ENCODE data around the gene CALB2. TPM values are rescaled to one million over a fixed set of nuclear protein-coding genes. Genes with fewer than 3 reads are reported as not detected.
"Not testable (repeated sequence)": the region's sequence is repeated elsewhere in the genome, so short reads cannot be mapped to it uniquely, and the experiment has no call there.

CALB2 gene
- not detected for total RNA-seq

GRCh38 chr16:71358464-71358998 is at the start of gene CALB2:
CALB2 (plus strand) TSS chr16:71358723; CDS start chr16:71358793, 70 bp downstream.
- Mint-ChIP-seq H3K27me3 (peaks cover 28% of the 10 kb centered on the region), H3K27ac (no peak within 1 kb of the TSS), H3K4me3 (peak within 1 kb of the TSS; percentile 22), H3K9me3 (no peaks in the 10 kb centered on the region), H3K36me3 (no peaks in the 10 kb centered on the region), H3K4me1 (peaks cover 4% of the 10 kb centered on the region)
- POLR2A ChIA-PET: interaction anchor here (0.5 kb wide), 1 partner anchor 687 kb away, joined by 4 read pairs; no protein-coding TSS in a partner anchor
- ATAC-seq (ENCODE audit: low read depth) (peak; percentile 91), DNase-seq (peak; percentile 88)

GRCh38 chr16:71311553-71312158 is 46.9 kb upstream of the CALB2 start:
- POLR2A ChIA-PET: no interaction called here
- peaks cover 1% of the 10 kb centered on the region for H3K36me3 Mint-ChIP-seq
- ATAC-seq (ENCODE audit: low read depth): no peak
- peaks cover 2% of the 10 kb centered on the region for H3K4me1 Mint-ChIP-seq
- no peak overlapping the region for H3K27ac Mint-ChIP-seq
- peaks cover 9% of the 10 kb centered on the region for H3K27me3 Mint-ChIP-seq
- no peak for DNase-seq
- H3K9me3 Mint-ChIP-seq: no peaks in the 10 kb centered on the region
- no peak overlapping the region for H3K4me3 Mint-ChIP-seq

GRCh38 chr16:71313591-71313990 is 44.9 kb upstream of the CALB2 start:
- H3K36me3 Mint-ChIP-seq; H3K9me3 Mint-ChIP-seq; H3K4me1 Mint-ChIP-seq; H3K4me3 Mint-ChIP-seq; H3K27ac Mint-ChIP-seq; POLR2A ChIA-PET; DNase-seq; ATAC-seq (ENCODE audit: low read depth): not testable (repeated sequence)
- H3K27me3 Mint-ChIP-seq: peaks cover 10% of the 10 kb centered on the region

- H3K4me3 Mint-ChIP-seq: no peak overlapping the region
- ATAC-seq (ENCODE audit: low read depth) (no peak), DNase-seq (no peak)
- POLR2A ChIA-PET: no interaction called here
- H3K9me3 Mint-ChIP-seq: no peaks in the 10 kb centered on the region
- no peaks in the 10 kb centered on the region for H3K36me3 Mint-ChIP-seq
- H3K27me3 Mint-ChIP-seq: peaks cover 12% of the 10 kb centered on the region
- H3K27ac Mint-ChIP-seq: no peak overlapping the region
- peaks cover 2% of the 10 kb centered on the region for H3K4me1 Mint-ChIP-seq
These were observed 43.3 kb upstream of the CALB2 start for GRCh38 chr16:71315269-71315668.

- H3K4me3 Mint-ChIP-seq: no peak overlapping the region
- no peaks in the 10 kb centered on the region for H3K36me3 Mint-ChIP-seq
- POLR2A ChIA-PET: no interaction called here
- no peaks in the 10 kb centered on the region for H3K9me3 Mint-ChIP-seq
- no peak for DNase-seq
- H3K27ac Mint-ChIP-seq: no peak overlapping the region
- H3K4me1 Mint-ChIP-seq: no peaks in the 10 kb centered on the region
- H3K27me3 Mint-ChIP-seq: peaks cover 13% of the 10 kb centered on the region
- no peak for ATAC-seq (ENCODE audit: low read depth)
These were observed 38.5 kb upstream of the CALB2 start for GRCh38 chr16:71319999-71320398.

- POLR2A ChIA-PET: no interaction called here
- DNase-seq (no peak), ATAC-seq (ENCODE audit: low read depth) (no peak)
- no peaks in the 10 kb centered on the region for H3K4me1 Mint-ChIP-seq
- peaks cover 11% of the 10 kb centered on the region for H3K27me3 Mint-ChIP-seq
- H3K9me3 Mint-ChIP-seq: no peaks in the 10 kb centered on the region
- H3K4me3 Mint-ChIP-seq: no peak overlapping the region
- no peak overlapping the region for H3K27ac Mint-ChIP-seq
- no peaks in the 10 kb centered on the region for H3K36me3 Mint-ChIP-seq
These were observed 30.8 kb upstream of the CALB2 start for GRCh38 chr16:71327720-71328119.

- H3K27me3 Mint-ChIP-seq: peaks cover 11% of the 10 kb centered on the region
These were observed 30.4 kb upstream of the CALB2 start for GRCh38 chr16:71328151-71328550.

GRCh38 chr16:71337631-71338030 is 20.9 kb upstream of the CALB2 start:
- H3K4me1 Mint-ChIP-seq: peaks cover 2% of the 10 kb centered on the region
- POLR2A ChIA-PET: no interaction called here
- no peak overlapping the region for H3K4me3 Mint-ChIP-seq

More at GRCh38 chr16:71328151-71328550, 30.4 kb upstream of the CALB2 start:
- H3K9me3 Mint-ChIP-seq: no peaks in the 10 kb centered on the region
- no peak overlapping the region for H3K27ac Mint-ChIP-seq
- DNase-seq (no peak), ATAC-seq (ENCODE audit: low read depth) (no peak)
- POLR2A ChIA-PET: no interaction called here
- H3K4me1 Mint-ChIP-seq: no peaks in the 10 kb centered on the region
- H3K36me3 Mint-ChIP-seq: no peaks in the 10 kb centered on the region
- H3K4me3 Mint-ChIP-seq: no peak overlapping the region

GRCh38 chr16:71338193-71338592 is 20.3 kb upstream of the CALB2 start:
- peak overlapping the region; percentile 13 for H3K27ac Mint-ChIP-seq
- POLR2A ChIA-PET: no interaction called here
- no peak for DNase-seq
- peaks cover 14% of the 10 kb centered on the region for H3K27me3 Mint-ChIP-seq
- H3K4me1 Mint-ChIP-seq: peaks cover 2% of the 10 kb centered on the region
- no peaks in the 10 kb centered on the region for H3K9me3 Mint-ChIP-seq
- no peaks in the 10 kb centered on the region for H3K36me3 Mint-ChIP-seq
- no peak overlapping the region for H3K4me3 Mint-ChIP-seq
- ATAC-seq (ENCODE audit: low read depth): no peak

More at GRCh38 chr16:71337631-71338030, 20.9 kb upstream of the CALB2 start:
- peaks cover 14% of the 10 kb centered on the region for H3K27me3 Mint-ChIP-seq
- ATAC-seq (ENCODE audit: low read depth) (no peak), DNase-seq (no peak)
- no peak overlapping the region for H3K27ac Mint-ChIP-seq
- no peaks in the 10 kb centered on the region for H3K36me3 Mint-ChIP-seq
- no peaks in the 10 kb centered on the region for H3K9me3 Mint-ChIP-seq

- peaks cover 2% of the 10 kb centered on the region for H3K4me1 Mint-ChIP-seq
- peaks cover 14% of the 10 kb centered on the region for H3K27me3 Mint-ChIP-seq
- no peaks in the 10 kb centered on the region for H3K9me3 Mint-ChIP-seq
- POLR2A ChIA-PET: no interaction called here
- ATAC-seq (ENCODE audit: low read depth) (no peak), DNase-seq (no peak)
- no peak overlapping the region for H3K4me3 Mint-ChIP-seq
- no peaks in the 10 kb centered on the region for H3K36me3 Mint-ChIP-seq
- no peak overlapping the region for H3K27ac Mint-ChIP-seq
These were observed 19.9 kb upstream of the CALB2 start for GRCh38 chr16:71338632-71339031.

- H3K9me3 Mint-ChIP-seq: no peaks in the 10 kb centered on the region
- no peak overlapping the region for H3K4me3 Mint-ChIP-seq
- peaks cover 12% of the 10 kb centered on the region for H3K27me3 Mint-ChIP-seq
- no peak overlapping the region for H3K27ac Mint-ChIP-seq
- ATAC-seq (ENCODE audit: low read depth) (no peak), DNase-seq (no peak)
- no peaks in the 10 kb centered on the region for H3K36me3 Mint-ChIP-seq
- POLR2A ChIA-PET: no interaction called here
- H3K4me1 Mint-ChIP-seq: peaks cover 2% of the 10 kb centered on the region
These were observed 19.0 kb upstream of the CALB2 start for GRCh38 chr16:71339236-71340171.

- DNase-seq (no peak), ATAC-seq (ENCODE audit: low read depth) (no peak)
- POLR2A ChIA-PET: no interaction called here
These were observed 18.1 kb upstream of the CALB2 start for GRCh38 chr16:71340406-71340805.

GRCh38 chr16:71341881-71342280 is 16.6 kb upstream of the CALB2 start:
- Mint-ChIP-seq H3K36me3 (no peaks in the 10 kb centered on the region), H3K9me3 (no peaks in the 10 kb centered on the region), H3K27me3 (peaks cover 8% of the 10 kb centered on the region), H3K4me1 (peaks cover 2% of the 10 kb centered on the region), H3K4me3 (no peak overlapping the region), H3K27ac (no peak overlapping the region)
- POLR2A ChIA-PET: no interaction called here
- no peak for DNase-seq
- no peak for ATAC-seq (ENCODE audit: low read depth)

More at GRCh38 chr16:71340406-71340805, 18.1 kb upstream of the CALB2 start:
- no peaks in the 10 kb centered on the region for H3K36me3 Mint-ChIP-seq
- H3K9me3 Mint-ChIP-seq: no peaks in the 10 kb centered on the region
- H3K4me1 Mint-ChIP-seq: peaks cover 2% of the 10 kb centered on the region
- H3K27me3 Mint-ChIP-seq: peaks cover 11% of the 10 kb centered on the region
- H3K27ac Mint-ChIP-seq: no peak overlapping the region
- no peak overlapping the region for H3K4me3 Mint-ChIP-seq

GRCh38 chr16:71343078-71343477 is 15.4 kb upstream of the CALB2 start:
- H3K4me1 Mint-ChIP-seq: peaks cover 2% of the 10 kb centered on the region

More at GRCh38 chr16:71343078-71343477, 15.4 kb upstream of the CALB2 start:
- H3K36me3 Mint-ChIP-seq: no peaks in the 10 kb centered on the region
- ATAC-seq (ENCODE audit: low read depth) (no peak), DNase-seq (no peak)
- no peak overlapping the region for H3K27ac Mint-ChIP-seq
- H3K4me3 Mint-ChIP-seq: no peak overlapping the region
- POLR2A ChIA-PET: no interaction called here
- peaks cover 8% of the 10 kb centered on the region for H3K27me3 Mint-ChIP-seq
- H3K9me3 Mint-ChIP-seq: no peaks in the 10 kb centered on the region
